ENCODE measurements around the gene TXK. TPM values are rescaled to one million over a fixed set of nuclear protein-coding genes. Genes with fewer than 3 reads are reported as not detected.

Gene TXK
- total RNA-seq, 1 donor: 0.90 TPM

GRCh38 chr4:48033825-48034413 is 100.1 kb downstream of the TXK start:
- no peak overlapping the region for H3K4me3 ChIP-seq (ENCODE audit: low read depth, low read length)
- TF ChIP-seq CTCF (IDR thresholded peaks at IDR 0.05; ENCODE audit: insufficient read depth, low read length): peak; percentile 62
- peak; percentile 16 for DNase-seq (ENCODE audit: low read depth)

DNA sequence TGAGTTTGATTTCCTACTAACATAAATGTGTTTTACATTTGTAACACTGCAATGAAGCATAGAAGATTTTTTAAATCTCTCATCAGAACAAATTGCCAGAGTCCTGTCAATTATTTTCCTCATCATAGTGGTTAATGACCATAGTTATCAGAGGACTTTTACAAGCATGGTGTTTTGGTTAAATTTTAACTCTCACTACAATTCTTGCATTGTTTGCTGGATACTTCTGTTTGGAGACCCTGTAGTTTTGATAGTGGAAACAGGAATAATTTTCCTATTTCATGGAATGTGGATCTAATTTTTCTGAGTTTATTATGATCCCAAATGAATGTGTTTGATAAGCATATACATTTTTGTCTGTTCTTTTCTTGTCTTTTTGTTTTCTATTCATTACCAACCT is 100.6 kb downstream of the TXK start:
- DNase-seq (ENCODE audit: low read depth): no peak
- TF ChIP-seq CTCF (IDR thresholded peaks at IDR 0.05; ENCODE audit: insufficient read depth, low read length): no peak
- H3K4me3 ChIP-seq (ENCODE audit: low read depth, low read length): no peak overlapping the region

DNA sequence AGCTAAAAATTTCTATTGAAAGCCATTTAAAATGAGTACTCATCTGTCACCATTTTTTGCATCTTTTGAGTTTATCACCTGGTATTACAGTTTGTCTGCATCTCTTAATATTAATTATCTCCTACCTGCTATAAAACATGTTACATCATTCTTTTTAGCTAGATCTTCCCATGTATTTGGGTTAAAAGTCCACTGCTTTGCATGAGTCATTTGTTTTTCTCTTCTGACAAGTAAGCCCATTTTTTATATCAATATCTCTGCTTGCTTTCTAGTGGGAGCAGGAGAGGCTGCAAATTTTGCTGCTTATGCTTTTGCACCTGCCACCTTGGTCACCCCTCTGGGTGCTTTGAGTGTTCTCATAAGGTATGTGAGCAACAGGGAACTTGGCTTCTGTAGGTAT is 101.3 kb downstream of the TXK start:
- peak; percentile 30 for DNase-seq (ENCODE audit: low read depth)
- TF ChIP-seq CTCF (IDR thresholded peaks at IDR 0.05; ENCODE audit: insufficient read depth, low read length): no peak
- no peak overlapping the region for H3K4me3 ChIP-seq (ENCODE audit: low read depth, low read length)

DNA sequence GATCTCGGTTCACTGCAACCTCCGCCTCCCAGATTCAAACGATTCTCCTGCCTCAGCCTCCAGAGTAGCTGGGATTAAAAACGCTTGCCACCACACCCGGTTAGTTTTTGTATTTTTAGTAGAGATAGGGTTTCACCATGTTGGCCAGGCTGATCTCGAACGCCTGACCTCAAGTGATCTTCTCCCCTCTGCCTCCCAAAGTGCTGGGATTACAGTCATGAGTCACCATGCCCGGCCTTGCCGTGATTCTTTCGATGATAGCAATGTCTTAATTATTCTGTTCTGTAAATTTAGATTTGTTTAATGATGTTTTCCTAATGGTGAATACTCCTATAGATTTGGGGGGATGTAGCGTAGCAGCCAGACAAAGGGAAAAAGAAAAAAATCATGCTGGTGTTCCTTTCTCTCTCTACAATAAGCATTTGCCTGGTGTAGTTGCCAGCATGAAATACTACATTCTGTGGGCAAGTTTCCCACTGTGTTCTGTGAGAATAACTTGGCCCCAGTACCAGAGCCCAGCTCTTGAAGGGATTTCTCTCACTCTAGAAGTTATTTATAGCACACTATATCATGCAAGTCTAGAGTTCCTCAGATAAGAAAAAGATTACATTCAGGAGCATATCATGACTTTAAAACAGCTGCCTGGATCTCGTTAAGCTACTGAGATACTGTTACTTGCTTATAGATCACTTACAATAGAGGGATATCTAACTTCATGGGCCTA is 102.1 kb downstream of the TXK start:
- peak; percentile 97 for DNase-seq (ENCODE audit: low read depth)

DNA sequence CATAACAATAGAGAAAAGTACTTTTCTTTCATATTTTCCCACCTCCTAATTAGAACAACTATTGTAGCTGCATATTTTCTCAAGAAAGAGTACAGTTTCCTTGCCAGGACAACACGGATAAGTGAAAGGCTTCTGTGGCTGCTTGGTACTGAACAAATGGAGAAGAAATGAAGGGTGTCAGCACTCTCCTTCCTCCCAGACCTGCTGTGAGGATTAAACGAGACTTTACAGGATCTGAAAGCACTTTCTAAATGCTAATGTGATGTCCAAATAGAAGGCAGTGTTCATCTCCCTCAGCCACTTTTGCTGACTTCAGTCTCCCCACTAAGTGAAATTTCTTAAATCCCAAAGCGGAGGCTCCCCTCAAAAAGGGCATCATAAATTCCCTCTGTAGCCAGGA is 103.6 kb downstream of the TXK start:
- TF ChIP-seq CTCF (IDR thresholded peaks at IDR 0.05; ENCODE audit: insufficient read depth, low read length): no peak
- no peak overlapping the region for H3K4me3 ChIP-seq (ENCODE audit: low read depth, low read length)
- DNase-seq (ENCODE audit: low read depth): no peak

More for the DNA sequence above, 102.1 kb downstream of the TXK start:
- no peak overlapping the region for H3K4me3 ChIP-seq (ENCODE audit: low read depth, low read length)
- no peak for TF ChIP-seq CTCF (IDR thresholded peaks at IDR 0.05; ENCODE audit: insufficient read depth, low read length)

- no peak overlapping the region for H3K4me3 ChIP-seq (ENCODE audit: low read depth, low read length)
- no peak for DNase-seq (ENCODE audit: low read depth)
- no peak for TF ChIP-seq CTCF (IDR thresholded peaks at IDR 0.05; ENCODE audit: insufficient read depth, low read length)
These were observed 105.4 kb downstream of the TXK start for GRCh38 chr4:48028696-48029095.

Measured in fibroblast of the aortic adventitia (primary cell).